A673 (cell line): ENCODE measurements around the gene PIK3R1. TPM values are rescaled to one million over a fixed set of nuclear protein-coding genes. Genes with fewer than 3 reads are reported as not detected.

Experiments used
- BruUV-seq: library from RNA; stranded (reverse); fragments of 400-500 nt; replicated peaks from 2 replicates; lab custom pipeline; 2021; lab: Mats Ljungman, UMichigan
- CTCF ChIA-PET: fragments of 300-600 bp; sonication (Branson Sonifier 250); formaldehyde crosslinking; loops from one replicate; lab custom pipeline; 2022; ENCODE audit warnings: antibody characterized with exemption; lab: Charles Lee
- POLR2A ChIA-PET: fragments of 300-600 bp; sonication (Branson Sonifier 250); formaldehyde crosslinking; loops from one replicate; lab custom pipeline; 2022; ENCODE audit warnings: antibody characterized with exemption; ENCODE audit not compliant: low non-redundant PET; lab: Charles Lee
- DNase-seq: peaks from one replicate; pipeline ENCODE4 v3.0.0-alpha.2; 2015; ENCODE audit warnings: low spot score
- H3K27ac ChIP-seq: fragments of 200-600 bp; sonication (generic); 2 replicates; pipeline ENCODE4 v1.5.1; 2016; ENCODE audit warnings: mixed run types, low read depth, mild to moderate bottlenecking, mixed read lengths, antibody characterized with exemption, low read length; ENCODE audit not compliant: poor library complexity, severe bottlenecking
- H3K27me3 ChIP-seq: fragments of 200-600 bp; sonication (generic); replicated peaks from 2 replicates; pipeline ENCODE4 v1.6.1; 2017; ENCODE audit warnings: mixed run types, low read depth, mild to moderate bottlenecking, mixed read lengths, antibody characterized with exemption, low read length; ENCODE audit not compliant: insufficient read depth, poor library complexity
- H3K36me3 ChIP-seq: fragments of 200-600 bp; sonication (generic); 2 replicates; pipeline ENCODE4 v1.6.1; 2016; ENCODE audit warnings: mixed run types, mild to moderate bottlenecking, mixed read lengths, antibody characterized with exemption, low read length; ENCODE audit not compliant: insufficient read depth, poor library complexity, severe bottlenecking
- H3K4me1 ChIP-seq: fragments of 200-600 bp; sonication (generic); 2 replicates; pipeline ENCODE4 v1.6.1; 2017; ENCODE audit warnings: mixed run types, mild to moderate bottlenecking, mixed read lengths, antibody characterized with exemption, low read length; ENCODE audit not compliant: insufficient read depth, poor library complexity, severe bottlenecking
- H3K4me3 ChIP-seq: fragments of 200-600 bp; sonication (generic); 2 replicates; pipeline ENCODE4 v1.5.1; 2016; ENCODE audit warnings: low read depth, mixed run types, mild to moderate bottlenecking, mixed read lengths, low read length; ENCODE audit not compliant: poor library complexity, severe bottlenecking
- H3K9me3 ChIP-seq: fragments of 200-600 bp; sonication (generic); 2 replicates; pipeline ENCODE4 v1.6.1; 2016; ENCODE audit warnings: mixed run types, low read depth, mild to moderate bottlenecking, mixed read lengths, antibody characterized with exemption, low read length; ENCODE audit not compliant: poor library complexity, severe bottlenecking
- CTCF ChIP-seq: fragments of 300-800, 200-600 bp; sonication (generic); conservative IDR thresholded peaks from 2 replicates; pipeline ENCODE4 v1.5.1; 2017; ENCODE audit warnings: low read depth, mild to moderate bottlenecking, antibody characterized with exemption, low read length, moderate library complexity, mixed read lengths
- EZH2 ChIP-seq: fragments of 200-600 bp; sonication (generic); IDR thresholded peaks from 2 replicates; pipeline ENCODE4 v1.6.1; 2017; ENCODE audit warnings: borderline replicate concordance, low read depth, mild to moderate bottlenecking, mixed read lengths, antibody characterized with exemption, low read length; ENCODE audit not compliant: poor library complexity, severe bottlenecking
- intact Hi-C: fragments of 100-400 bp; cut with micrococcal nuclease; formaldehyde crosslinking; loops from one replicate; pipeline ENCODE4 v1.10.0; 2022; ENCODE audit not compliant: unreplicated experiment
- total RNA-seq: library from RNA; stranded (reverse); gene quantifications from 2 replicates; pipeline ENCODE4 v1.2.3, GENCODE V29; 2021

PIK3R1 gene
- total RNA-seq, 1 experiment from 2014 or later = 57.9 TPM

- ChIA-PET POLR2A (no interaction called here), CTCF (no interaction called here)
- H3K9me3 ChIP-seq = no peaks in the 10 kb centered on the region
- TF ChIP-seq EZH2 (no peak), CTCF (no peak)
- no peaks in the 10 kb centered on the region for H3K4me1 ChIP-seq
- no peak for DNase-seq
- no peaks in the 10 kb centered on the region for H3K36me3 ChIP-seq
- no peak overlapping the region for H3K4me3 ChIP-seq
- no TSS peak for BruUV-seq
- H3K27me3 ChIP-seq = no peaks in the 10 kb centered on the region
- intact Hi-C loops = no loop called here
- H3K27ac ChIP-seq = no peak overlapping the region
Measured at GRCh38 chr5:68182094-68182493, 33.5 kb upstream of the PIK3R1 start.

GRCh38 chr5:68182534-68182933 lies 33.0 kb upstream of the PIK3R1 start:
- Histone ChIP-seq H3K4me1 (no peaks in the 10 kb centered on the region), H3K27me3 (no peaks in the 10 kb centered on the region), H3K36me3 (no peaks in the 10 kb centered on the region), H3K27ac (no peak overlapping the region), H3K4me3 (no peak overlapping the region), H3K9me3 (no peaks in the 10 kb centered on the region)
- CTCF ChIA-PET = no interaction called here
- no peak for DNase-seq
- POLR2A ChIA-PET = no interaction called here
- TF ChIP-seq CTCF = no peak
- TF ChIP-seq EZH2 = no peak
- no TSS peak for BruUV-seq
- intact Hi-C loops = no loop called here

- TF ChIP-seq CTCF (no peak), EZH2 (no peak)
- Histone ChIP-seq H3K27me3 (no peaks in the 10 kb centered on the region), H3K4me1 (no peaks in the 10 kb centered on the region), H3K4me3 (no peak overlapping the region), H3K27ac (no peak overlapping the region), H3K36me3 (no peaks in the 10 kb centered on the region), H3K9me3 (no peaks in the 10 kb centered on the region)
- CTCF ChIA-PET = no interaction called here
- no peak for DNase-seq
- intact Hi-C loops = no loop called here
- no TSS peak for BruUV-seq
- POLR2A ChIA-PET = no interaction called here
Measured at GRCh38 chr5:68187268-68188055, 28.1 kb upstream of the PIK3R1 start.
